Measurements from ENCODE around the gene PRH1. TPM values are rescaled to one million over a fixed set of nuclear protein-coding genes. Genes with fewer than 3 reads are reported as not detected.

The PRH1 gene
- total RNA-seq = 10 to 100 TPM; 13.5 to 19.2 TPM
- long read RNA-seq, donor 1 = 0 reads
- long read RNA-seq, donor 2, partial matches to known transcripts = 0 of 3 reads
- long read RNA-seq, donor 2, other reads (novel, unspliced or antisense) = 3 of 3 reads

- intact Hi-C loops (cut with DNase I) = no loop called here
- DNase-seq (ENCODE audit: low spot score) = no peak
Measured at GRCh38 chr12:10884086-10884725, at the start of gene PRH1. PRH1 (minus strand) TSS chr12:10884255; CDS start chr12:10884217, 38 bp downstream.

GRCh38 chr12:10928746-10929286, 44.8 kb upstream of the PRH1 start, which contains the start of gene PRH2:
PRH2 (plus strand) TSS chr12:10929236; CDS start chr12:10929274, 38 bp downstream.
- intact Hi-C loops (cut with DNase I) = no loop called here

GRCh38 chr12:10926269-10926668, 42.2 kb upstream of the PRH1 start:
- no peak for DNase-seq (ENCODE audit: low spot score)
- intact Hi-C loops (cut with DNase I) = no loop called here

More at GRCh38 chr12:10928746-10929286, 44.8 kb upstream of the PRH1 start, which contains the start of gene PRH2:
- no peak for DNase-seq (ENCODE audit: low spot score)

- no peak for DNase-seq (ENCODE audit: low spot score)
- intact Hi-C loops (cut with DNase I) = no loop called here
Measured at GRCh38 chr12:10919809-10920208, 35.8 kb upstream of the PRH1 start.

- no peak for DNase-seq (ENCODE audit: low spot score)
- intact Hi-C loops (cut with DNase I) = no loop called here
Measured at GRCh38 chr12:10910380-10910779, 26.3 kb upstream of the PRH1 start.

GRCh38 chr12:10909462-10909861, 25.4 kb upstream of the PRH1 start, which contains the start of gene TAS2R13:
TAS2R13 (minus strand) TSS chr12:10909562; CDS start chr12:10909298, 264 bp downstream.
- DNase-seq (ENCODE audit: low spot score) = no peak
- intact Hi-C loops (cut with DNase I) = no loop called here

- DNase-seq (ENCODE audit: low spot score) = no peak
- intact Hi-C loops (cut with DNase I) = no loop called here
Measured at GRCh38 chr12:10904686-10905085, 20.6 kb upstream of the PRH1 start.

- DNase-seq (ENCODE audit: low spot score) = no peak
- intact Hi-C loops (cut with DNase I) = no loop called here
Measured at GRCh38 chr12:10901427-10901826, 17.4 kb upstream of the PRH1 start.

- no peak for DNase-seq (ENCODE audit: low spot score)
- intact Hi-C loops (cut with DNase I) = no loop called here
Measured at GRCh38 chr12:10900972-10901371, 16.9 kb upstream of the PRH1 start.

GRCh38 chr12:10900530-10900929, 16.5 kb upstream of the PRH1 start:
- DNase-seq (ENCODE audit: low spot score) = no peak
- intact Hi-C loops (cut with DNase I) = no loop called here

- intact Hi-C loops (cut with DNase I) = loop anchor here in 1 of 2 donors (10.0 kb wide), 1 partner anchor 988 kb away; no protein-coding TSS in a partner anchor
- DNase-seq (ENCODE audit: low spot score) = no peak
Measured at GRCh38 chr12:10896854-10897253, 12.8 kb upstream of the PRH1 start.

GRCh38 chr12:10891937-10892336, 7.9 kb upstream of the PRH1 start:
- intact Hi-C loops (cut with DNase I) = loop anchor here in 1 of 2 donors (10.0 kb wide), 1 partner anchor 993 kb away; no protein-coding TSS in a partner anchor
- no peak for DNase-seq (ENCODE audit: low spot score)

GRCh38 chr12:10889226-10889625, 5.2 kb upstream of the PRH1 start:
- no peak for DNase-seq (ENCODE audit: low spot score)
- intact Hi-C loops (cut with DNase I) = no loop called here

GRCh38 chr12:10873378-10873777, 10.7 kb downstream of the PRH1 start:
- DNase-seq (ENCODE audit: low spot score) = no peak
- intact Hi-C loops (cut with DNase I) = no loop called here

GRCh38 chr12:10867381-10867780, 16.7 kb downstream of the PRH1 start:
- DNase-seq (ENCODE audit: low spot score) = no peak

GRCh38 chr12:10863512-10864218, 20.4 kb downstream of the PRH1 start:
- no peak for DNase-seq (ENCODE audit: low spot score)
- intact Hi-C loops (cut with DNase I) = no loop called here

More at GRCh38 chr12:10867381-10867780, 16.7 kb downstream of the PRH1 start:
- intact Hi-C loops (cut with DNase I) = no loop called here

- intact Hi-C loops (cut with DNase I) = no loop called here
- no peak for DNase-seq (ENCODE audit: low spot score)
Measured at GRCh38 chr12:10861366-10861765, 22.7 kb downstream of the PRH1 start.

GRCh38 chr12:10855807-10856206, 28.2 kb downstream of the PRH1 start:
- intact Hi-C loops (cut with DNase I) = no loop called here
- DNase-seq (ENCODE audit: low spot score) = no peak

- intact Hi-C loops (cut with DNase I) = no loop called here
Measured at GRCh38 chr12:10853776-10854175, 30.3 kb downstream of the PRH1 start.

GRCh38 chr12:10851243-10851858, 32.7 kb downstream of the PRH1 start:
- DNase-seq (ENCODE audit: low spot score) = no peak

More at GRCh38 chr12:10853776-10854175, 30.3 kb downstream of the PRH1 start:
- DNase-seq (ENCODE audit: low spot score) = no peak

More at GRCh38 chr12:10851243-10851858, 32.7 kb downstream of the PRH1 start:
- intact Hi-C loops (cut with DNase I) = no loop called here
